Thyroid gland (tissue), 4 donors: Measurements from ENCODE around the gene FOXF2. TPM values are rescaled to one million over a fixed set of nuclear protein-coding genes. Genes with fewer than 3 reads are reported as not detected.
"Not testable (repeated sequence)": the region's sequence is repeated elsewhere in the genome, so short reads cannot be mapped to it uniquely, and the experiment has no call there.

ENCODE experiments used
- DNase-seq, 2 donors: peaks; one replicate each; pipeline ENCODE4 v3.0.0-alpha.2; 2019
- H3K27ac ChIP-seq, 3 donors: fragments of 200-600 bp; sonication (generic); 1 replicate in 2 of 3; 2 replicates in 1 of 3; pipeline ENCODE4 v1.5.1; 2016 to 2019; ENCODE audit warnings: mild to moderate bottlenecking in 1 of 3, moderate library complexity in 1 of 3
- H3K27me3 ChIP-seq: fragments of 200-600 bp; sonication (generic); one replicate; pipeline ENCODE4 v1.5.1; 2019
- H3K36me3 ChIP-seq, 2 donors: fragments of 200-600 bp; sonication (generic); one replicate each; pipeline ENCODE4 v1.5.1; 2016 to 2019
- H3K4me1 ChIP-seq, 2 donors: fragments of 200-600 bp; sonication (generic); one replicate each; pipeline ENCODE4 v1.5.1; 2017 to 2019
- H3K4me3 ChIP-seq, 3 donors: fragments of 200-600 bp; sonication (generic); replicated peaks in 1 of 3; 1 replicate in 2 of 3; 2 replicates in 1 of 3; pipeline ENCODE4 v1.5.1; 2016; ENCODE audit warnings: mild to moderate bottlenecking in 1 of 3
- H3K9me3 ChIP-seq: fragments of 200-600 bp; sonication (generic); one replicate; pipeline ENCODE4 v1.5.1; 2017
- CTCF ChIP-seq, 6 experiments: fragments of 200-600 bp in 3 of 6; fragments of 450-650 bp in 3 of 6; sonication (generic) in 3 of 6; IDR thresholded peaks; one replicate each; pipeline ENCODE4 v1.5.1; 2016 to 2019; ENCODE audit warnings: antibody characterized with exemption in 6 of 6, mild to moderate bottlenecking in 2 of 6, inconsistent platforms in 1 of 6, moderate library complexity in 1 of 6
- POLR2A ChIP-seq, 2 donors: fragments of 450-650 bp; IDR thresholded peaks; one replicate each; pipeline ENCODE4 v1.6.1; 2017; ENCODE audit warnings: antibody characterized with exemption in 2 of 2, mild to moderate bottlenecking in 2 of 2, moderate library complexity in 1 of 2
- WGBS, 2 donors: methylation state at CpG; one replicate each; pipeline ENCODE4 v1.1.5; 2017; 5-methylcytosine and 5-hydroxymethylcytosine counted together
- intact Hi-C: fragments of 100-400 bp; cut with DNase I; formaldehyde crosslinking; loops from one replicate; pipeline ENCODE4 v1.15.1; 2023
- total RNA-seq, 4 donors: library from RNA; depleted of rRNA; stranded (reverse); fragments of >200 nt; gene quantifications; one replicate each; pipeline ENCODE4 v1.2.3, GENCODE V29; 2016

Gene FOXF2
- total RNA-seq, 4 donors from 2014 or later, result 1.3 to 2.0 (median 1.7) TPM

- TF ChIP-seq POLR2A (IDR thresholded peaks at IDR 0.05), result no peak
- TF ChIP-seq CTCF (IDR thresholded peaks at IDR 0.05), result no peak
- Histone ChIP-seq H3K4me3 (no peak overlapping the region), H3K36me3 (no peaks in the 10 kb centered on the region), H3K4me1 (peaks cover 18 to 36% of the 10 kb centered on the region in 2 donors), H3K27me3 (no peaks in the 10 kb centered on the region), H3K27ac (no peak overlapping the region), H3K9me3 (no peaks in the 10 kb centered on the region)
- DNase-seq, result no peak
- 66 to 67% methylated on average over 1 of the region's 1 CpG for WGBS, 2 donors
- intact Hi-C loops, result loop anchor here (10.0 kb wide), 1 partner anchor 435 kb away; no protein-coding TSS in a partner anchor
These were observed 39.7 kb upstream of the FOXF2 start for GRCh38 chr6:1349655-1350054.

- peaks cover 16 to 30% of the 10 kb centered on the region in 2 donors for H3K4me1 ChIP-seq
- H3K9me3 ChIP-seq, result no peaks in the 10 kb centered on the region
- H3K27ac ChIP-seq, result no peak overlapping the region
- H3K27me3 ChIP-seq, result no peaks in the 10 kb centered on the region
- intact Hi-C loops, result no loop called here
- H3K4me3 ChIP-seq, result no peak overlapping the region
- no peak for TF ChIP-seq CTCF (IDR thresholded peaks at IDR 0.05)
- no peak for TF ChIP-seq POLR2A (IDR thresholded peaks at IDR 0.05)
- no peaks in the 10 kb centered on the region for H3K36me3 ChIP-seq
- 86 to 88% methylated on average over 2 of the region's 2 CpGs for WGBS, 2 donors
- no peak for DNase-seq
These were observed 37.9 kb upstream of the FOXF2 start for GRCh38 chr6:1351381-1352008.

GRCh38 chr6:1355068-1355467, 34.3 kb upstream of the FOXF2 start:
- intact Hi-C loops, H3K4me3 ChIP-seq, H3K27me3 ChIP-seq, H3K36me3 ChIP-seq, H3K9me3 ChIP-seq, H3K27ac ChIP-seq, H3K4me1 ChIP-seq, DNase-seq: not testable (repeated sequence)

GRCh38 chr6:1361717-1362116, 27.7 kb upstream of the FOXF2 start:
- intact Hi-C loops, H3K27ac ChIP-seq, H3K9me3 ChIP-seq, H3K4me3 ChIP-seq, H3K4me1 ChIP-seq, H3K27me3 ChIP-seq, H3K36me3 ChIP-seq, DNase-seq: not testable (repeated sequence)
- WGBS, 2 donors, result 95 to 99% methylated on average over 4 of the region's 4 CpGs

GRCh38 chr6:1362643-1363042, 26.7 kb upstream of the FOXF2 start:
- WGBS, 2 donors, result 94 to 95% methylated on average over 9 of the region's 9 CpGs

GRCh38 chr6:1363298-1363697, 26.1 kb upstream of the FOXF2 start:
- Histone ChIP-seq H3K9me3 (no peaks in the 10 kb centered on the region), H3K27ac (no peak overlapping the region), H3K4me1 (no peaks in the 10 kb centered on the region), H3K36me3 (no peaks in the 10 kb centered on the region), H3K4me3 (no peak overlapping the region), H3K27me3 (no peaks in the 10 kb centered on the region)
- intact Hi-C loops, result no loop called here
- DNase-seq, result no peak
- TF ChIP-seq CTCF (IDR thresholded peaks at IDR 0.05), result no peak
- no peak for TF ChIP-seq POLR2A (IDR thresholded peaks at IDR 0.05)
- 87 to 91% methylated on average over 4 of the region's 4 CpGs for WGBS, 2 donors

More at GRCh38 chr6:1362643-1363042, 26.7 kb upstream of the FOXF2 start:
- H3K27me3 ChIP-seq, result no peaks in the 10 kb centered on the region
- H3K9me3 ChIP-seq, result no peaks in the 10 kb centered on the region
- intact Hi-C loops, result no loop called here
- no peaks in the 10 kb centered on the region for H3K4me1 ChIP-seq
- no peaks in the 10 kb centered on the region for H3K36me3 ChIP-seq
- DNase-seq, result no peak
- H3K27ac ChIP-seq, result no peak overlapping the region
- no peak for TF ChIP-seq CTCF (IDR thresholded peaks at IDR 0.05)
- no peak for TF ChIP-seq POLR2A (IDR thresholded peaks at IDR 0.05)
- H3K4me3 ChIP-seq, result no peak overlapping the region
